Prostate gland (tissue), 2 donors: ENCODE measurements around the gene SPATA16.
"Not testable (repeated sequence)": the region's sequence is repeated elsewhere in the genome, so short reads cannot be mapped to it uniquely, and the experiment has no call there.

Experiments
- CTCF ChIP-seq, 4 experiments: fragments of 200-600 bp in 2 of 4; fragments of 450-650 bp in 2 of 4; sonication (generic) in 2 of 4; IDR thresholded peaks; 1 replicate in 3 of 4; 2 replicates in 1 of 4; pipeline ENCODE4 v1.5.1; 2016 to 2019; ENCODE audit warnings: antibody characterized with exemption in 4 of 4, mild to moderate bottlenecking in 2 of 4, moderate library complexity in 2 of 4
- POLR2A ChIP-seq: fragments of 450-650 bp; IDR thresholded peaks from one replicate; pipeline ENCODE4 v1.6.1; 2016; ENCODE audit warnings: antibody characterized with exemption, mild to moderate bottlenecking
- POLR2AphosphoS5 ChIP-seq: sonication (generic); formaldehyde crosslinking; IDR thresholded peaks from one replicate; pipeline ENCODE4 v1.6.1; 2017; ENCODE audit warnings: antibody characterized with exemption

GRCh38 chr3:172866726-172867350 is 274.2 kb downstream of the SPATA16 start:
- TF ChIP-seq POLR2A; CTCF (IDR thresholded peaks at IDR 0.05); POLR2AphosphoS5: not testable (repeated sequence)
